GM19351 (cell line): Measurements from ENCODE around the gene TRAPPC11.
A peak's percentile ranks its signal among the peaks of the same experiment; 100 is the strongest.
"Not testable (repeated sequence)": the region's sequence is repeated elsewhere in the genome, so short reads cannot be mapped to it uniquely, and the experiment has no call there.

Experiments used
- ATAC-seq: cut with Tn5 transposase; IDR thresholded peaks from one replicate; pipeline ENCODE4 v1.9.1; 2021; ENCODE audit warnings: mild to moderate bottlenecking, moderate library complexity; ENCODE audit not compliant: unreplicated experiment

Gene TRAPPC11

GRCh38 chr4:183718876-183719275 lies 59.8 kb downstream of the TRAPPC11 start:
- ATAC-seq = no peak

GRCh38 chr4:183721207-183722081 lies 62.4 kb downstream of the TRAPPC11 start:
- ATAC-seq = peak; percentile 26

- ATAC-seq = peak; percentile 69
Measured at GRCh38 chr4:183722731-183723560, 63.9 kb downstream of the TRAPPC11 start.

GRCh38 chr4:183723561-183724228 lies 64.6 kb downstream of the TRAPPC11 start:
- no peak for ATAC-seq

- not testable (repeated sequence) for ATAC-seq
Measured at GRCh38 chr4:183725585-183725984, 66.5 kb downstream of the TRAPPC11 start.

- no peak for ATAC-seq
Measured at GRCh38 chr4:183727482-183727881, 68.4 kb downstream of the TRAPPC11 start.

GRCh38 chr4:183728223-183729068 lies 69.4 kb downstream of the TRAPPC11 start:
- ATAC-seq = no peak

GRCh38 chr4:183729069-183729406 lies 69.9 kb downstream of the TRAPPC11 start:
- no peak for ATAC-seq

- ATAC-seq = no peak
Measured at GRCh38 chr4:183729430-183730328, 70.6 kb downstream of the TRAPPC11 start.

- ATAC-seq = no peak
Measured at GRCh38 chr4:183732296-183732695, 73.2 kb downstream of the TRAPPC11 start.

GRCh38 chr4:183733181-183733580 lies 74.1 kb downstream of the TRAPPC11 start:
- ATAC-seq = no peak

GRCh38 chr4:183738081-183738673 lies 79.1 kb downstream of the TRAPPC11 start:
- no peak for ATAC-seq

GRCh38 chr4:183738961-183739360 lies 79.9 kb downstream of the TRAPPC11 start:
- ATAC-seq = no peak

- ATAC-seq = no peak
Measured at GRCh38 chr4:183746305-183747229, 87.5 kb downstream of the TRAPPC11 start.

- ATAC-seq = no peak
Measured at GRCh38 chr4:183747380-183747779, 88.3 kb downstream of the TRAPPC11 start.

- no peak for ATAC-seq
Measured at GRCh38 chr4:183747931-183748670, 89.0 kb downstream of the TRAPPC11 start.

GRCh38 chr4:183751106-183751505 lies 92.0 kb downstream of the TRAPPC11 start:
- no peak for ATAC-seq
